AG09319 (cell line): ENCODE results near the gene POLD4.
"Not testable (repeated sequence)": the region's sequence is repeated elsewhere in the genome, so short reads cannot be mapped to it uniquely, and the experiment has no call there.

Experiments
- DNase-seq: peaks from one replicate; pipeline ENCODE4 v3.0.0-alpha.2; 2010; ENCODE audit warnings: low read depth; ENCODE audit errors: extremely low read depth
- CTCF ChIP-seq: IDR thresholded peaks from 2 replicates; pipeline ENCODE4 v1.5.1; 2011; ENCODE audit warnings: low read depth, mild to moderate bottlenecking, inconsistent platforms, low read length, moderate library complexity

Gene POLD4

GRCh38 chr11:67320691-67321090, 32.7 kb downstream of the POLD4 start:
- TF ChIP-seq CTCF = no peak
- no peak for DNase-seq

- no peak for TF ChIP-seq CTCF
- no peak for DNase-seq
Measured at GRCh38 chr11:67320011-67320410, 33.3 kb downstream of the POLD4 start.

DNA sequence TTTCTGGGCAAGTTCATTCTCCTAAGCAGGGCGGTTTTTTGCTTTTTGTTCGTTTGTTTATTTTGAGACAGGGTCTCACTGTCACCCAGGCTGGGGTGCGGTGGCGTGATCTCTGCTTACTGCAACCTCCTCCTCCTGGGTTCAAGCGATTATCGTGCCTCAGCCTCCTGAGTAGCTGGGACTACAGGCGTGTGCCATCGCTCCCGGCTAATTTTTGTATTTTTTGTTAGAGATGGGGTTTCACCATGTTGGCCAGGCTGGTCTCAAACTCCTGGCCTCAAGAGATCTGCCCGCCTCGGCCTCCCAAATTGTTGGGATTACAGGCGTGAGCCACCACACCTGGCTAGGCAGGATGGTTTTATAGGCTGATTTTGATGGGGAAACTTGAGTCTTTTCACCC, 34.5 kb downstream of the POLD4 start:
- not testable (repeated sequence) for DNase-seq

- TF ChIP-seq CTCF = no peak
- DNase-seq = no peak
Measured at GRCh38 chr11:67317888-67318555, 35.3 kb downstream of the POLD4 start.

- TF ChIP-seq CTCF = peak; percentile 87
- DNase-seq = peak; percentile 80
Measured at GRCh38 chr11:67317205-67317887, 36.0 kb downstream of the POLD4 start.

DNA sequence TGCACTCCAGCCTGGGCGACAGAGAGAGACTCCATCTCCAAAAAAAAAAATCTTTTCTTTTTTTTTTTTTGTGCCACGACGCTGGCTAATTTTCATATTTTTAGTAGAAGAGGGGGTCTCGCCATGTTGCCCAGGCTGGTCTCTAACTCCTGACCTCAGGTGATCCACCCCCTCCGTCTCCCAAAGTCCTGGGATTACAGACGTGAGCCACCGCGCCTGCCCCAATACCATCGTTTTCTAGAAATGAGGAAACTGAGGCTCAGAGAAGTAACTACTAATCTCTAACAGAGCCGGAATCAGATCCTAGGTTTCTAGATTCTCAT, 36.5 kb downstream of the POLD4 start:
- DNase-seq = no peak
- TF ChIP-seq CTCF = no peak

DNA sequence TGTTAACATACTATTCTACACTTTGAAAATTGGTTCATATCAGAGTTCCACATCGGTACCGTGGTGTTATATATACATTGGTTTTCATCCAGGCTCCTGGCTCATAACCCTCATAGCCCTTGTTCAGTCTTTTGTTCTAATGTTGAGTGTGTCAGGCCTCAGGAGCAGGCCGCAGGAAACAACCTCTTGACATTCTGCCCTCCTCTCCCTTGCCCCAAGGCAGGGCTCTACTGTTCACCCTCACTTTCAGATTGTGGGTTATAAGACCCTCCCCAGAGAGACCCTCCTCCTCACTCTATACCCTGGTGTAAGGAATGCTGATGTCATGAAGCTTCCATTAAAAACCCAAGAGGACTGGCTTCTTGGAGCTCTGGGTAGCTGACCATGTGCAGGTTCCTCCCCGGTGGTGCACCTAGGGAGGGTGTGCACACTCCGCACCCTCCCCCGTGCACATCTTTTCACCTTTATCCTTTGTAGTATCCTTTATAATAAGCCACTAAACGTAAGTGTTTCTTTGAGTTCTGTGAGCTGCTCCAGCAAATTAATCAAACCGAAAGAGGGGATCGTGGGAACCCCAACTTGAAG, 37.9 kb downstream of the POLD4 start:
- DNase-seq = no peak
- no peak for TF ChIP-seq CTCF
